ENCODE measurements around the gene TRPM7.

GRCh38 chr15:50531766-50532165, 154.8 kb downstream of the TRPM7 start:
- TF ChIP-seq JUND (IDR thresholded peaks at IDR 0.05): no peak
- no peak for TF ChIP-seq CTCF (IDR thresholded peaks at IDR 0.05; ENCODE audit: low read depth, low read length, missing input control)
- TF ChIP-seq MAX (IDR thresholded peaks at IDR 0.05): no peak
- TF ChIP-seq FOXA1 (IDR thresholded peaks at IDR 0.05): no peak
- TF ChIP-seq, protein P1, sequence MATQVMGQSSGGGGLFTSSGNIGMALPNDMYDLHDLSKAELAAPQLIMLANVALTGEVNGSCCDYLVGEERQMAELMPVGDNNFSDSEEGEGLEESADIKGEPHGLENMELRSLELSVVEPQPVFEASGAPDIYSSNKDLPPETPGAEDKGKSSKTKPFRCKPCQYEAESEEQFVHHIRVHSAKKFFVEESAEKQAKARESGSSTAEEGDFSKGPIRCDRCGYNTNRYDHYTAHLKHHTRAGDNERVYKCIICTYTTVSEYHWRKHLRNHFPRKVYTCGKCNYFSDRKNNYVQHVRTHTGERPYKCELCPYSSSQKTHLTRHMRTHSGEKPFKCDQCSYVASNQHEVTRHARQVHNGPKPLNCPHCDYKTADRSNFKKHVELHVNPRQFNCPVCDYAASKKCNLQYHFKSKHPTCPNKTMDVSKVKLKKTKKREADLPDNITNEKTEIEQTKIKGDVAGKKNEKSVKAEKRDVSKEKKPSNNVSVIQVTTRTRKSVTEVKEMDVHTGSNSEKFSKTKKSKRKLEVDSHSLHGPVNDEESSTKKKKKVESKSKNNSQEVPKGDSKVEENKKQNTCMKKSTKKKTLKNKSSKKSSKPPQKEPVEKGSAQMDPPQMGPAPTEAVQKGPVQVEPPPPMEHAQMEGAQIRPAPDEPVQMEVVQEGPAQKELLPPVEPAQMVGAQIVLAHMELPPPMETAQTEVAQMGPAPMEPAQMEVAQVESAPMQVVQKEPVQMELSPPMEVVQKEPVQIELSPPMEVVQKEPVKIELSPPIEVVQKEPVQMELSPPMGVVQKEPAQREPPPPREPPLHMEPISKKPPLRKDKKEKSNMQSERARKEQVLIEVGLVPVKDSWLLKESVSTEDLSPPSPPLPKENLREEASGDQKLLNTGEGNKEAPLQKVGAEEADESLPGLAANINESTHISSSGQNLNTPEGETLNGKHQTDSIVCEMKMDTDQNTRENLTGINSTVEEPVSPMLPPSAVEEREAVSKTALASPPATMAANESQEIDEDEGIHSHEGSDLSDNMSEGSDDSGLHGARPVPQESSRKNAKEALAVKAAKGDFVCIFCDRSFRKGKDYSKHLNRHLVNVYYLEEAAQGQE (IDR thresholded peaks at IDR 0.05): no peak
- no peak for TF ChIP-seq ATF3 (IDR thresholded peaks at IDR 0.05)
- TF ChIP-seq TAF1 (conservative IDR thresholded peaks at IDR 0.05): no peak
- no peak for TF ChIP-seq RXRA (IDR thresholded peaks at IDR 0.05)
- no peak for TF ChIP-seq EGR1 (IDR thresholded peaks at IDR 0.05; ENCODE audit: low read depth in 2 of 2)
- no peak for TF ChIP-seq SP1 (IDR thresholded peaks at IDR 0.05)
- TF ChIP-seq NR2F2 (IDR thresholded peaks at IDR 0.05): no peak
- TF ChIP-seq RAD21 (IDR thresholded peaks at IDR 0.05): no peak
- TF ChIP-seq GABPA (IDR thresholded peaks at IDR 0.05 in 1 of 2, conservative IDR thresholded peaks at IDR 0.05 in 1 of 2): no peak
- TF ChIP-seq, protein P2, sequence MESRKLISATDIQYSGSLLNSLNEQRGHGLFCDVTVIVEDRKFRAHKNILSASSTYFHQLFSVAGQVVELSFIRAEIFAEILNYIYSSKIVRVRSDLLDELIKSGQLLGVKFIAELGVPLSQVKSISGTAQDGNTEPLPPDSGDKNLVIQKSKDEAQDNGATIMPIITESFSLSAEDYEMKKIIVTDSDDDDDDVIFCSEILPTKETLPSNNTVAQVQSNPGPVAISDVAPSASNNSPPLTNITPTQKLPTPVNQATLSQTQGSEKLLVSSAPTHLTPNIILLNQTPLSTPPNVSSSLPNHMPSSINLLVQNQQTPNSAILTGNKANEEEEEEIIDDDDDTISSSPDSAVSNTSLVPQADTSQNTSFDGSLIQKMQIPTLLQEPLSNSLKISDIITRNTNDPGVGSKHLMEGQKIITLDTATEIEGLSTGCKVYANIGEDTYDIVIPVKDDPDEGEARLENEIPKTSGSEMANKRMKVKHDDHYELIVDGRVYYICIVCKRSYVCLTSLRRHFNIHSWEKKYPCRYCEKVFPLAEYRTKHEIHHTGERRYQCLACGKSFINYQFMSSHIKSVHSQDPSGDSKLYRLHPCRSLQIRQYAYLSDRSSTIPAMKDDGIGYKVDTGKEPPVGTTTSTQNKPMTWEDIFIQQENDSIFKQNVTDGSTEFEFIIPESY (IDR thresholded peaks at IDR 0.05): no peak

Measured in liver (tissue), 3 donors.